ENCODE data around the gene TACR2.

DNA sequence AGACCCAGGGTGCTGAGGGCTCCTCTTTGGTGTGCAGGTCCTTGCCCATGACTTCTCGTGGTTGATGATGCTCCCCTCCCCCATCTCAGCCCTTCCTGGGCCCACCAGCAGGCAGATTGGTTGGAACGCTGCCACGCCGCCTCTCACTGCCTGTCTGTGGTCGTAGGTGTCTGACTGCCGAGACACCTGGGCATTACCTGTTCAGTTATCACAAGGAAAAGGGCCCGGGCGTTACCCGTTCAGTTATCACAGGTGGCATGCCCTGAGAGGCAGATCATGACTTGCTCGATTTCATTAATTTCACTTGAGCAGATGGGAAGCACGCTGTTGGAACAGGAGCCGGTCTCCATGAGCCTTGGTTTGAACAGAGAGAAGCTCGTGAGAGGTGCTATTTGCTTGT lies 42.5 kb downstream of the TACR2 start:
- TF ChIP-seq POLR2A (IDR thresholded peaks at IDR 0.05) = no peak
- TF ChIP-seq, protein P1, sequence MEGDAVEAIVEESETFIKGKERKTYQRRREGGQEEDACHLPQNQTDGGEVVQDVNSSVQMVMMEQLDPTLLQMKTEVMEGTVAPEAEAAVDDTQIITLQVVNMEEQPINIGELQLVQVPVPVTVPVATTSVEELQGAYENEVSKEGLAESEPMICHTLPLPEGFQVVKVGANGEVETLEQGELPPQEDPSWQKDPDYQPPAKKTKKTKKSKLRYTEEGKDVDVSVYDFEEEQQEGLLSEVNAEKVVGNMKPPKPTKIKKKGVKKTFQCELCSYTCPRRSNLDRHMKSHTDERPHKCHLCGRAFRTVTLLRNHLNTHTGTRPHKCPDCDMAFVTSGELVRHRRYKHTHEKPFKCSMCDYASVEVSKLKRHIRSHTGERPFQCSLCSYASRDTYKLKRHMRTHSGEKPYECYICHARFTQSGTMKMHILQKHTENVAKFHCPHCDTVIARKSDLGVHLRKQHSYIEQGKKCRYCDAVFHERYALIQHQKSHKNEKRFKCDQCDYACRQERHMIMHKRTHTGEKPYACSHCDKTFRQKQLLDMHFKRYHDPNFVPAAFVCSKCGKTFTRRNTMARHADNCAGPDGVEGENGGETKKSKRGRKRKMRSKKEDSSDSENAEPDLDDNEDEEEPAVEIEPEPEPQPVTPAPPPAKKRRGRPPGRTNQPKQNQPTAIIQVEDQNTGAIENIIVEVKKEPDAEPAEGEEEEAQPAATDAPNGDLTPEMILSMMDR (IDR thresholded peaks at IDR 0.05) = no peak
